Ovary (tissue), 9 donors: ENCODE data around the gene SLC26A4. TPM values are rescaled to one million over a fixed set of nuclear protein-coding genes. Genes with fewer than 3 reads are reported as not detected.

ENCODE experiments used
- DNase-seq, 5 donors: peaks; one replicate each; pipeline ENCODE4 v3.0.0-alpha.2; 2019 to 2020
- H3K27ac ChIP-seq, 2 donors: fragments of 200-600 bp; one replicate each; pipeline versions ENCODE4 v1.5.1 to v1.8.0; 2019 to 2022
- H3K27me3 ChIP-seq: fragments of 200-600 bp; one replicate; pipeline ENCODE4 v1.8.0; 2022
- H3K36me3 ChIP-seq: fragments of 200-600 bp; sonication (generic); one replicate; pipeline ENCODE4 v1.5.1; 2019
- H3K4me1 ChIP-seq: one replicate; pipeline ENCODE4 v1.8.1; 2013; ENCODE audit warnings: mild to moderate bottlenecking, moderate library complexity; ENCODE audit not compliant: insufficient read depth
- H3K4me3 ChIP-seq: fragments of 200-600 bp; sonication (generic); one replicate; pipeline ENCODE4 v1.5.1; 2017
- H3K9me3 ChIP-seq, 2 donors: fragments of 200-600 bp in 1 of 2; sonication (generic) in 1 of 2; one replicate each; pipeline versions ENCODE4 v1.5.1 to v1.8.1; 2013 to 2019; ENCODE audit warnings: mild to moderate bottlenecking in 1 of 2, moderate library complexity in 1 of 2
- EP300 ChIP-seq: sonication (generic); formaldehyde crosslinking; IDR thresholded peaks from one replicate; pipeline ENCODE4 v1.6.1; 2017; ENCODE audit warnings: antibody characterized with exemption
- POLR2A ChIP-seq: fragments of 450-650 bp; IDR thresholded peaks from one replicate; pipeline ENCODE4 v1.6.1; 2017; ENCODE audit warnings: antibody characterized with exemption, mild to moderate bottlenecking, moderate library complexity
- WGBS, 3 donors: extraction: QIAGEN DNeasy Blood & Tissue Kit in 1 of 3; methylation state at CpG; one replicate each; pipeline versions ENCODE4 v1.1.5 to v1.1.7; 2013 to 2017; 5-methylcytosine and 5-hydroxymethylcytosine counted together
- intact Hi-C, 4 donors: fragments of 100-400 bp; cut with DNase I; formaldehyde crosslinking; loops; one replicate each; pipeline versions ENCODE4 v1.11.0 to v1.15.1; 2022 to 2023
- polyA plus RNA-seq, 2 donors: library from polyadenylated mRNA; stranded (reverse); fragments of 200-250 nt in 1 of 2; fragments of 350-450 nt in 1 of 2; fragmentation: Illumina TruSeq in 1 of 2; extraction: RNeasy Lipid Tissue Mini Kit (QIAGEN cat#74804) in 1 of 2; gene quantifications; one replicate each; pipeline ENCODE4 v1.2.3, GENCODE V29; 2013 to 2014
- total RNA-seq, 7 donors: library from RNA; depleted of rRNA in 2 of 7; stranded (reverse); fragments of >200 nt in 2 of 7; fragmentation: NEBNext Ultra II Directional in 3 of 7; extraction: Animal tissue kit (Norgen Biotek cat#: 25700) in 3 of 7; gene quantifications; one replicate each; pipeline versions ENCODE4 v1.1.0 to v1.2.4, GENCODE V29; 2016 to 2023
- TF ChIP-seq, protein P1 (sequence below), 3 donors: fragments of 450-650 bp in 2 of 3; fragments of 200-600 bp in 1 of 3; IDR thresholded peaks; one replicate each; pipeline versions ENCODE4 v1.5.1 to v1.8.0; 2016 to 2022; ENCODE audit warnings: antibody characterized with exemption in 3 of 3, mild to moderate bottlenecking in 1 of 3
- donor health status: DM: no; HTN: no; CAD: no; lungs with moderate emphysema.
- donor health status: DM: no; HTN: no; CAD: no.
- donor health status: Bipolar disorder and iron deficiency.
- donor health status: DM: yes; HTN: yes; CAD: no.
- donor health status: DM: no; HTN: no; CAD: no.
- donor health status: DM: yes; HTN: yes; CAD: no.

Gene SLC26A4
- total and polyA plus RNA-seq, 9 donors, result 0.11 to 1.3 (median 0.62) TPM

- Histone ChIP-seq H3K36me3 (no peaks in the 10 kb centered on the region), H3K4me1 (peaks cover 7% of the 10 kb centered on the region), H3K4me3 (peak overlapping the region; percentile 95), H3K27me3 (no peaks in the 10 kb centered on the region), H3K27ac (peak overlapping the region; percentile 82 to 96), H3K9me3 (no peaks in the 10 kb centered on the region)
- 16 to 20% (median 17%) methylated on average over 29 of the region's 29 CpGs for WGBS, 3 donors
- TF ChIP-seq EP300 (no peak), POLR2A (no peak)
- TF ChIP-seq, protein P1, sequence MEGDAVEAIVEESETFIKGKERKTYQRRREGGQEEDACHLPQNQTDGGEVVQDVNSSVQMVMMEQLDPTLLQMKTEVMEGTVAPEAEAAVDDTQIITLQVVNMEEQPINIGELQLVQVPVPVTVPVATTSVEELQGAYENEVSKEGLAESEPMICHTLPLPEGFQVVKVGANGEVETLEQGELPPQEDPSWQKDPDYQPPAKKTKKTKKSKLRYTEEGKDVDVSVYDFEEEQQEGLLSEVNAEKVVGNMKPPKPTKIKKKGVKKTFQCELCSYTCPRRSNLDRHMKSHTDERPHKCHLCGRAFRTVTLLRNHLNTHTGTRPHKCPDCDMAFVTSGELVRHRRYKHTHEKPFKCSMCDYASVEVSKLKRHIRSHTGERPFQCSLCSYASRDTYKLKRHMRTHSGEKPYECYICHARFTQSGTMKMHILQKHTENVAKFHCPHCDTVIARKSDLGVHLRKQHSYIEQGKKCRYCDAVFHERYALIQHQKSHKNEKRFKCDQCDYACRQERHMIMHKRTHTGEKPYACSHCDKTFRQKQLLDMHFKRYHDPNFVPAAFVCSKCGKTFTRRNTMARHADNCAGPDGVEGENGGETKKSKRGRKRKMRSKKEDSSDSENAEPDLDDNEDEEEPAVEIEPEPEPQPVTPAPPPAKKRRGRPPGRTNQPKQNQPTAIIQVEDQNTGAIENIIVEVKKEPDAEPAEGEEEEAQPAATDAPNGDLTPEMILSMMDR (IDR thresholded peaks at IDR 0.05), result no peak
- intact Hi-C loops, result loop anchor here in 1 of 4 donors (5.0 kb wide), 1 partner anchor 129 kb away; no protein-coding TSS in a partner anchor
- DNase-seq, result peak in 3 of 5 donors; percentile 17 to 66 (median 66)
Measured at GRCh38 chr7:107742678-107743566, 82.3 kb downstream of the SLC26A4 start.

GRCh38 chr7:107743567-107744344 is 83.1 kb downstream of the SLC26A4 start, which contains the start of gene CBLL1:
CBLL1 (plus strand) TSS chr7:107744142; CDS start chr7:107744164, 22 bp downstream.
- peak within 1 kb of the TSS; percentile 95 for H3K4me3 ChIP-seq
- 0 to 1% (median 0%) methylated on average over 49 to 56 of the region's 56 CpGs for WGBS, 3 donors

DNA sequence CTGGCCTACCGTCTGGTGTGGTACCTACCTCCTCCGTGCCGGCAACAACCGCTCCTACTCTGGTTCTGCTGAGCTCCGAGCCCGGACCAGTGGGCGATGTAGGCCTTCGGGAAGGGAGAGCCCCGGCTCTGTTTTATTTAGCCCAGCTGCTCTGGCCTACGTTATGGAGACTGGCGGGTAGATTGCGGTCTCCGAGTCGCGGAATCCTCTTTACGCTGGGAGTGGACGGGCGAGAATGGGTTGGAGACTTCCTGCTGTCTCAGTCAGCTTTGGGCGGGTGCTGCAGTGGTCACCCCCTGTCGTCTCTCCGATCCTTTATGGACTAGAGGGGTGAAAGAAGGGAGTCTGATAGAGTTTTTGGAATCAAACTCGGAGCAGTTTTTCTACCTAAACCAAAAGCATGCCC is 83.7 kb downstream of the SLC26A4 start:
- peaks cover 7% of the 10 kb centered on the region for H3K4me1 ChIP-seq
- WGBS, 3 donors, result 0 to 1% (median 1%) methylated on average over 22 of the region's 22 CpGs
- TF ChIP-seq EP300 (no peak), POLR2A (no peak)
- TF ChIP-seq, protein P1 (IDR thresholded peaks at IDR 0.05), result no peak

More at GRCh38 chr7:107743567-107744344, 83.1 kb downstream of the SLC26A4 start, which contains the start of gene CBLL1:
- Histone ChIP-seq H3K36me3 (no peaks in the 10 kb centered on the region), H3K27me3 (no peaks in the 10 kb centered on the region), H3K4me1 (peaks cover 7% of the 10 kb centered on the region), H3K27ac (peak within 1 kb of the TSS; percentile 82 to 96), H3K9me3 (no peaks in the 10 kb centered on the region)
- TF ChIP-seq, protein P1 (IDR thresholded peaks at IDR 0.05), result peak; percentile 71 to 92 (median 90)
- TF ChIP-seq EP300, result no peak
- peak; percentile 73 for TF ChIP-seq POLR2A
- DNase-seq, result peak; percentile 95 to 99 (median 97)
- intact Hi-C loops, result loop anchor here in 1 of 4 donors (5.0 kb wide), 1 partner anchor 129 kb away; no protein-coding TSS in a partner anchor

GRCh38 chr7:107746006-107746405 is 85.4 kb downstream of the SLC26A4 start:
- H3K9me3 ChIP-seq, result no peaks in the 10 kb centered on the region
- peaks cover 7% of the 10 kb centered on the region for H3K4me1 ChIP-seq
- intact Hi-C loops, result no loop called here
- TF ChIP-seq EP300, result no peak
- TF ChIP-seq, protein P1 (IDR thresholded peaks at IDR 0.05), result no peak
- TF ChIP-seq POLR2A, result no peak
- DNase-seq, result no peak
- H3K36me3 ChIP-seq, result no peaks in the 10 kb centered on the region
- 62 to 69% (median 67%) methylated on average over 3 of the region's 3 CpGs for WGBS, 3 donors
- no peaks in the 10 kb centered on the region for H3K27me3 ChIP-seq
- no peak overlapping the region for H3K4me3 ChIP-seq
- no peak overlapping the region for H3K27ac ChIP-seq

More for the DNA sequence above, 83.7 kb downstream of the SLC26A4 start:
- Histone ChIP-seq H3K9me3 (no peaks in the 10 kb centered on the region), H3K27me3 (no peaks in the 10 kb centered on the region), H3K36me3 (no peaks in the 10 kb centered on the region), H3K4me3 (peak overlapping the region; percentile 95), H3K27ac (peak overlapping the region; percentile 82 to 96)
- DNase-seq, result no peak
- intact Hi-C loops, result loop anchor here in 1 of 4 donors (5.0 kb wide), 1 partner anchor 128 kb away; no protein-coding TSS in a partner anchor
